NCI-H2196 treated with DMSO at 0.1 percent for 48 hours (cell line): ENCODE measurements around the gene TNFRSF8.
A peak's percentile ranks its signal among the peaks of the same experiment; 100 is the strongest.

Experiments
- DNase-seq: peaks from one replicate; lab custom pipeline; 2025; ENCODE audit not compliant: unreplicated experiment; lab: John Stamatoyannopoulos, UW

Gene TNFRSF8

DNA sequence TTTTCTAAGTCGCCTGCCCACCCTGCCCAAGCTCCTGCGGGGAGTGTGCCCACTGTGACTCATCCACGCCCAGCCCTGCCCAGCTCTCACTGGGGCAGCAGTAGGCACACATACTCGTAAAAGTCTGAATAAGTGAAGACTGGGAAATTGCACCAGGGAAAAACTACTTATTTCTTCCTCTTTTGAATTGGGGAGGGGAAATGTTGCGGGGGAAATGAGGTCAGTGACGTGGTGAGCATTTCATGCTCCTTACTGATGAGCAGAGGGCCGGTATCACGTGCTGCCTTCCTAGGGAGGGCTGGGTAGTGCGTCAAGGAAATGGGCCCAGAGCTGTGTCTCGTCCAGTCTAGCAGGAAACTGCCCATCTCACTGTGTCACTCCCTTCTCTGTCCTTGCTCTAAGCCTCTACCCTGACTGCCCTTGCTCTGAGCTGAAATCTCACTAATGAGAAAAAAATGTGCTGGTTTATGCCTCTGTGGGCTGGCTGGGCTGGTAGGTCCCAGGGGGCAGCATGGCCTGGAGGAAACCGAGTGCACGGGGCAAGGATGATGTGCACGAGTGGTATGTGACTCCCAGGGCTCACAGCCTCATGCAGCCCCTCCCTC lies 90.2 kb downstream of the TNFRSF8 start:
- DNase-seq: no peak

DNA sequence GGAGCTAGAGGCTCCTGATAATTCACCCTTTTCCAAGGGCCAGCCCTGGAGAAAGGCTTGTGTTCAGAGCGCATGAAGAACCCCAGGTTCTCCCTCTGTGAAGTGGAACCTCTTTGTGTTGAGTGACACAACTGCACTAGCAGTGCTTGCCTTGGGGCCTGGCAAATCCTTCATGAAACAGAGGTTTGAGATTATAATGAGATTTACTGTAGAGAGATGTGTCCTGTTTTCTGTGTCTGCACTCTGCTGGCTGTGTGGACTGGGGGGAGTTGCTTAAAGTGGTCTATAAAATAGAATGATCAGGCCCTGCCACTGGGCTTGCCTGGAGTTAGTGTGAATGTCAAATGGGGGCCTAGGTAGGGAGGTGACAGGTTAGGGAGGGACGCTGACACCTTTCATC lies 92.2 kb downstream of the TNFRSF8 start:
- no peak for DNase-seq

DNA sequence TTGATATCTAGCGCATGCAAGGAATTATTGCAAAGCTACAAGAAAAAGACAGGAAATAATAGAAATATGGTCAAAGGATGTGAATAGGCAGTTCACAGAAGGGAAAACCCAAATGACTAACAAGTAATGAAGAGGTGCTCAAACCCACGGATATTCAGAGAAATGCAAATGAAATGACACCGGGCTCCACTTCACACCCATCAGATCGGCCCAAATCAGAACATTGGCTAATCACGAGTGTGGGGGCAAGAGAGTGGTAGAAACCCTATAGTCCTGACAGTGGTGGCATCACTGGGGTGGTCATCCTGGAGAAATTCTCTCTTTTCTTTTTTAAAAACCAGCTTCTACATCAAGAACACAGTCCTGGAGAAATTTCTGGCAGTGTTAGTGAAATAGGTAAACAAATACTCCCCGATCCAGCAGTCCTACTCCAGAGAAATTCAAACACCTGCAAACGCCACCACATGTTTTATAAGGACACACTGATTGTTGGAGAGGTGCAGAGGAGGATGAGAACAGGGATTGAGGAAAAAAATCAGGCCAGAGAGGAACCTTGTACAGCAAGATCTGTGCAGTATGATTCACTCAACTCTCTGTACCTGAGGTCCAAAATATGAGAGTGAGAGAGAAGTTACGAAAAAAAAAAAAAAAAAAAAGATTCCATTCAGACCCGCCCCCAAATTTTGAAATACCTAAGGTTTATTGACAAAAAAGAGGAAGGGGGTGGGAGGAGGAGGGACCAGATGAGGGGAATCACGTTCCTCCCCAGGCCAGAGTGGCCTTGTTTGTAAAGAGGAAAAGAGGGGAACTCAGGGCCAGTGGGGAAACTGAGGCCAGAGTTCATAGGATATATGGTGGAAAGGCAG lies 94.5 kb downstream of the TNFRSF8 start:
- DNase-seq: no peak

GRCh38 chr1:12158357-12159092 lies 95.4 kb downstream of the TNFRSF8 start:
- no peak for DNase-seq

- DNase-seq: no peak
Measured at GRCh38 chr1:12159816-12160215, 96.7 kb downstream of the TNFRSF8 start.

- no peak for DNase-seq
Measured at GRCh38 chr1:12161324-12161661, 98.2 kb downstream of the TNFRSF8 start.

- peak; percentile 48 for DNase-seq
Measured at GRCh38 chr1:12161662-12162458, 98.8 kb downstream of the TNFRSF8 start.

GRCh38 chr1:12162459-12163137 lies 99.5 kb downstream of the TNFRSF8 start:
- DNase-seq: no peak

DNA sequence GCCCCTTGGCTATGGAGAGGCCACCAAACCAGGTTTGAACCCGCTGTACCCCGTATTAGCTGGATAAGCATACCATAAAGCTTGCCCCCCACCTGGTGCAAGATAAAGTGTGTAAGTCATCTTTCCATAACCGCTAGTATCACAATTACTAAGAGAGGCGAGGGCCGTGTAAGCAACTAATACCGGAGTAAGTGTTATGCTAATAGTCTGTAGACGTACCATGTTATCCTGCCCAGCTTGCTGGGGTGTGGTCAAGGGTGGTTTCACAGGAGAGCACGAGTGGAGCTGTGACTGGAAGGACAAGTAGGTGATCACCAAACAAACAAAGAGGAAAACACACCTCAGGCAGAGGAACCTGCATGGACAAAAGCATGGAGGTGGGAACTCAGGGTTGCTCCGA lies 100.1 kb downstream of the TNFRSF8 start:
- no peak for DNase-seq

DNA sequence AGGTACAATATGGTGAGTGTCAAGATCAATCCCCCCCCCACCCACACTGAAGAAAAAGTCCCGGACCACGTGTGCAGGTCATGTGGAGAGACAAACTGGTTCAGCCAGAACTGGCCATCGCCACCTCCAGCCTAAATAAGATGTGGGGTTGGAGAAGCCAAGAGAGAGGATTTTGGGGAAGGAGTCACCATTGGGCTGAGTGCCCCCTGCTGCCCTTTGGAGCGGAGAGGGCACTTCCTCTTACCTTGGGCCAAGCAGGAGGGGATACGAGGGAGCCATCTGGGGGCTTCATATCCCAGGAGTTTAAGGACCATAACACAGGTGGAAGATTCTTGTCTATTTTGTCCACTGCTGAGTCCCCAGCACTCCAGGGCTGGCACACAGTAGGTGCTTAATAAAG lies 101.1 kb downstream of the TNFRSF8 start:
- DNase-seq: no peak

DNA sequence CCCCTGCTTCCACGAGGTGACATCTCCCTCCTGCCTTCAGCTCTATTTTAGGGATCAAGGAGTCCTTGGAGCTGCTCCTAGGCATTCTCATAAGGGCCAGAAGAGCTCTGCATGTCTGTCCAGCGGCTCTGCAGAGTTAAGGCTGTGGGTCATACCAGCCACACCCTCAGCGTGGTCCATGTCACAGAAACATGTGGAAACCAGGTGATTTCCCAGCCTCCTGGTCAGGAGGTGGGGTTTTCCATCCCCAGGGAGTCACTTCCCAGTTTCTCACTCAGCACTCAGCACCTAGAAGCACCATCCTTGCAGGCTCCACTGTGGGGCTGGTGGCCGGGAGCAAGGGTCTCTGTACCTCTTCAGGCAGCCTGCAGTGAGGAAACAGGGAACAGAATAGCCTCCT lies 102.2 kb downstream of the TNFRSF8 start:
- no peak for DNase-seq

GRCh38 chr1:12166834-12167492 lies 103.9 kb downstream of the TNFRSF8 start, which contains the start of gene TNFRSF1B:
TNFRSF1B (plus strand) TSS chr1:12166991; CDS start chr1:12167092, 101 bp downstream.
- DNase-seq: peak; percentile 30

DNA sequence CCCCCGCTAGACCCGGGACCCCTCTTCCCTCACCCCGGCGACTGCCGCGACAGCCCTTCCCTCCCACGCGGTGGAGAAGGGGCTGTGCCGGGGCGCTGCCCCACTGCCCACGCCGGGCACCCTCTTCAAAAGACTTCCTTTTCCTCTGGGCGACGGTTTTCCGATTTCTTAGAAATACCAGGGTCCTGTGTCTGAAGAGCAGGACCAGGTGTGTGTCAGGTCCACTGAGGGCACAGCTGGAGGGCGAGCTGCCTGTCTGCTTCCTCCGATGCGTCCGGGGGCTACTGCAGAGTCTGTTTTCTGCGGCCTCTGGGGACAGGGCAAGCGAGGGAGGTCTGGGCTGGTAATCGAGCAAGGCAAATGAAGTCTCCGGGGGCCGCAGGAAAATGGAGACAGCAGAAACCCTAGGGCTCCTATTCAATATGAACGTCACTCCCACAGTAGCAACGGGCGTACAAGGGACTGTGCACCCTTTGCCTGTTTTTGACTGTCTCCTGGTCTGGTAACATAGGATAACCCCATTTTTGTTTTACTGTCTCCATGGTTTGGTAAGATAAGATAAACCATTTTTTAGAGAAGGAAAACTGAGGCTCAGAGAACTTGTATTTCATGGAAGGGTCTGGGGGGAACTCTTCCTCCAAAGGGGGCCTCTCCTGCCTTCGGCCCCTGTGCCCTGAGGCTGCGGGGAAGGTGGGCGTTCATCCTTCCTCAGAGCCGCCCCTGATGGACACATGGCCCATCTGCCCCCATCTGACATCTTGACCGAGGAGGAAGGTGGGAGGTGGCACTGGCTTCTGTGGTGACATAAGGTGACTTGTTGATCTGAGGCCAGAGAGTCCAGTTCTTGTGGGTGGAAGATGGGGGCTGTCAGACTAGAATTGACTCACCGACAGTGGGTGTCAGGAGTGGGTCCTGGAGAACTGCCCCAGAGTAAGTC lies 104.7 kb downstream of the TNFRSF8 start:
- DNase-seq: no peak

DNA sequence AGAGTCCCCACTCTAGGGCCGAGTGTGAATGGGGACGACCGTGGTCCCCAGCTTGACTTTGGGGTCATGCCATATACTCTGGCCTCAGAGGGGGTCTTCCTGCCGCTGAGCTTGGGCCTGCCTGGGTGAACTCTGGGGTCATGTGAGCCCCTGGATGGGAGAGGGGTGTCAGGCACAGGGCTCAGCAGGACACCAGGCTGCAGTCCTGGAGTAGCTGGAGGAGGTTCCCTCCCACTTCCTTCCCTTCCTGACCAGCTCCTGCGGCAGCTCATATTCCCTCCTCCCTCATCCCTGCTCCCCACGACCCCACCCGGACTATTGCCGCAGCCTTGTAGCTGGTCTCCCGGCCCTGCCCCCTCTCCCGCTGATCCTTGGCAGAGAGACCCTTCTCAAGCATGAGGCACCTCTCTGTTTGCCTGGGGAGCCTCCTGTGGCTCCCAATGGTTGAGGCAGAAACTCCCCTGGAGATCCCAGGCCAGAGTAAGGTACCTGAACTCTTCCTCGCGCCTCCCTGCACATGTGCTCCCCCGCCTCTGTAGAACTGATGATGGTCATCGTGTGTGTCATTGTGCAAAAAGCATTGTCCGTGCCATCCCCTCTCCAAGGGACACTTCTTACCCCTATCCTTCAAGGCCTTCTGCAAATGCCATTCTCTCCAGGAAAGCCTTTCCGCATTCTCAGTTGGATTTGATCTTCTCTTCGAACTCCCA lies 105.5 kb downstream of the TNFRSF8 start:
- no peak for DNase-seq

GRCh38 chr1:12169442-12170135 lies 106.5 kb downstream of the TNFRSF8 start:
- DNase-seq: no peak

DNA sequence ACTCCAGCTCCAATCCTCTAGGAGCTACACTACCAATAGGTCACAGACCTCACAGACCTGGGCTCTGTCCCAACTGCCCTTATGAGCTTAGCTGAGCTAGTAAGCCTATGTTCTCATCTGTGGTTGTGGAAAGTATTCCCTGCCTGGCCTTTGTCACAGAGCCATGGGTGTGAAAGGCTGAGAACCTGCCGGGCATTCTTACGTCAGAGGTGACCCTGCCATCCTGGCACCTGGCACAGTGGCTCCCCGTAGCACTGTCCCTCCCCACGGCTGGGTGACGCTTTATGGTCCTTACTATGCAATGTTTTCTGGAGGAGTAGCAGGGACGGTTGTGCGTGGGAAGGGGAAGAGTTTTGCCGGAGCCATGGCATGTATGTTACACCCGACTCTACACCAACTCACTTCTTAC lies 107.2 kb downstream of the TNFRSF8 start:
- DNase-seq: no peak

GRCh38 chr1:12171206-12172041 lies 108.3 kb downstream of the TNFRSF8 start:
- no peak for DNase-seq
